Head of caudate nucleus (tissue), 42 donors: ENCODE measurements around the gene CHCHD6.
A peak's percentile ranks its signal among the peaks of the same experiment; 100 is the strongest.

Source experiments
- DNase-seq, 42 donors: peaks; one replicate each; pipeline versions ENCODE4 v3.0.0 to v3.0.0-alpha.2; 2020 to 2021; ENCODE audit warnings: mixed read lengths in 7 of 42
- intact Hi-C: fragments of 100-400 bp; cut with DNase I; formaldehyde crosslinking; loops from one replicate; pipeline ENCODE4 v1.15.0; 2022

CHCHD6 gene

GRCh38 chr3:126685021-126685420 is 19.0 kb upstream of the CHCHD6 start:
- intact Hi-C loops, result no loop called here
- peak in 1 of 42 donors; percentile 26 for DNase-seq

- peak in 1 of 42 donors; percentile 20 for DNase-seq
- intact Hi-C loops, result no loop called here
Measured at GRCh38 chr3:126685493-126685892, 18.5 kb upstream of the CHCHD6 start.

GRCh38 chr3:126691765-126692164 is 12.3 kb upstream of the CHCHD6 start:
- DNase-seq, result no peak
- intact Hi-C loops, result no loop called here

- intact Hi-C loops, result no loop called here
- no peak for DNase-seq
Measured at GRCh38 chr3:126692858-126693257, 11.2 kb upstream of the CHCHD6 start.

- intact Hi-C loops, result no loop called here
- DNase-seq, result peak in 1 of 42 donors; percentile 25
Measured at GRCh38 chr3:126693921-126694320, 10.1 kb upstream of the CHCHD6 start.

GRCh38 chr3:126696701-126697267 is 7.3 kb upstream of the CHCHD6 start:
- intact Hi-C loops, result no loop called here
- no peak for DNase-seq

GRCh38 chr3:126699011-126699410 is 5.0 kb upstream of the CHCHD6 start:
- intact Hi-C loops, result no loop called here
- DNase-seq, result no peak

- peak in 22 of 42 donors; percentile 6 to 48 (median 24) for DNase-seq
Measured at GRCh38 chr3:126704494-126705214, 614 bp downstream of the CHCHD6 start.

GRCh38 chr3:126706631-126707030 is 2.6 kb downstream of the CHCHD6 start:
- DNase-seq, result no peak
- intact Hi-C loops, result no loop called here

More at GRCh38 chr3:126704494-126705214, 614 bp downstream of the CHCHD6 start:
- intact Hi-C loops, result no loop called here

- intact Hi-C loops, result no loop called here
- no peak for DNase-seq
Measured at GRCh38 chr3:126711121-126711760, 7.2 kb downstream of the CHCHD6 start.

GRCh38 chr3:126713199-126713598 is 9.2 kb downstream of the CHCHD6 start:
- intact Hi-C loops, result no loop called here
- no peak for DNase-seq

- DNase-seq, result peak in 30 of 42 donors; percentile 3 to 74 (median 38)
- intact Hi-C loops, result no loop called here
Measured at GRCh38 chr3:126714276-126714900, 10.3 kb downstream of the CHCHD6 start.

- intact Hi-C loops, result no loop called here
- DNase-seq, result no peak
Measured at GRCh38 chr3:126714921-126715320, 10.9 kb downstream of the CHCHD6 start.

- DNase-seq, result no peak
- intact Hi-C loops, result no loop called here
Measured at GRCh38 chr3:126715432-126715831, 11.4 kb downstream of the CHCHD6 start.

- no peak for DNase-seq
- intact Hi-C loops, result no loop called here
Measured at GRCh38 chr3:126716057-126716456, 12.0 kb downstream of the CHCHD6 start.

GRCh38 chr3:126718561-126719445 is 14.8 kb downstream of the CHCHD6 start:
- intact Hi-C loops, result no loop called here
- DNase-seq, result no peak

- intact Hi-C loops, result no loop called here
- no peak for DNase-seq
Measured at GRCh38 chr3:126720596-126720995, 16.6 kb downstream of the CHCHD6 start.

GRCh38 chr3:126721246-126721645 is 17.2 kb downstream of the CHCHD6 start:
- intact Hi-C loops, result no loop called here
- no peak for DNase-seq

- DNase-seq, result no peak
- intact Hi-C loops, result no loop called here
Measured at GRCh38 chr3:126723237-126723636, 19.2 kb downstream of the CHCHD6 start.
